NCI-H345 treated with DMSO at 0.1 percent for 48 hours (cell line): ENCODE data around the gene TH.

Source experiments
- DNase-seq: peaks from one replicate; lab custom pipeline; 2025; ENCODE audit not compliant: unreplicated experiment; lab: John Stamatoyannopoulos, UW

The TH gene

GRCh38 chr11:2115308-2115707 lies 56.3 kb downstream of the TH start:
- DNase-seq = no peak

GRCh38 chr11:2114430-2115241 lies 57.0 kb downstream of the TH start:
- no peak for DNase-seq
